Stimulated activated CD8-positive, alpha-beta memory T cell treated with anti-CD3 and anti-CD28 coated beads, Interleukin-2, amount 100 ng/mL, for 1 hour (primary cell): ENCODE results near the gene IPO9.
"Not testable (repeated sequence)": the region's sequence is repeated elsewhere in the genome, so short reads cannot be mapped to it uniquely, and the experiment has no call there.

Experiments
- DNase-seq, 2 donors: peaks; one replicate each; pipeline ENCODE4 v3.0.0-alpha.2; 2020; ENCODE audit warnings: low read depth in 2 of 2

Gene IPO9

DNA sequence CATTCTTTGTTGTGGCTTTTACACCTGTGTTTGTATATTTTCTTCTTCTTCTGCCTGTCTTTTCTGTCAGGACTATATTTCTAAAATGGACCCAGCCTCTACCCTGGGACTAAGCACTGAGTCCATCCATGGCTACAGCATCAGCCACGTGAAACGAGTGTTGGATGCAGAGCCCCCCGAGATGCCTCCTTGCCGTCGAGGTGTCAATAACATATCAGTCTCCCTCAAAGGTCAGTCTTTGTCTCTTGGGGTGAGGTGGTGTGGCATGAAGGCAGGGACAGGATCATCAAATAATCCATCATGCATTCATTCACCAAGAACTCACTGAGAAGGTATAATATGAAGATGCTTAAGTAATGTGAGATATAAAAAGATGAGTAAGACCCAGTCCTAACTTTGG is 19.1 kb upstream of the IPO9 start:
- DNase-seq, result no peak

GRCh38 chr1:201810466-201811216 is 18.3 kb upstream of the IPO9 start:
- no peak for DNase-seq

DNA sequence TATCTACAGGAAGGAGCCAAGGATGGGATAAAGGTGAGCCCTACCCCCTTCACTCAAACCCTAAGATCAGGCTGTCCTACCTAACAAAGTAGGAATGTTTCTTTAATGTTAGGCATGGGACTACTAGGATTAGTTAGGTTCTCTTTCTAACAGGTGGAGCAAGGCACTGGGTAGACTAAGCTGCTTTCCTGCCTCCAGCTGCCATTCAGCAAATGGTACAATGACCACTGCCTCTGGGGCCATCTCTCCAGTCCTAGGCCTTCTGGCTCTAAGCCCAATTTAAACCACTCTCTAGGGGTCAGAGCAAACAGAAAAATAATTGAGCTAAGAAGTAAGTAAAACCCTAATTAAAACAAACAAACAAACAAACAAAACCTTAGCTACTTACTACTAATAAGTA is 15.7 kb upstream of the IPO9 start:
- no peak for DNase-seq

DNA sequence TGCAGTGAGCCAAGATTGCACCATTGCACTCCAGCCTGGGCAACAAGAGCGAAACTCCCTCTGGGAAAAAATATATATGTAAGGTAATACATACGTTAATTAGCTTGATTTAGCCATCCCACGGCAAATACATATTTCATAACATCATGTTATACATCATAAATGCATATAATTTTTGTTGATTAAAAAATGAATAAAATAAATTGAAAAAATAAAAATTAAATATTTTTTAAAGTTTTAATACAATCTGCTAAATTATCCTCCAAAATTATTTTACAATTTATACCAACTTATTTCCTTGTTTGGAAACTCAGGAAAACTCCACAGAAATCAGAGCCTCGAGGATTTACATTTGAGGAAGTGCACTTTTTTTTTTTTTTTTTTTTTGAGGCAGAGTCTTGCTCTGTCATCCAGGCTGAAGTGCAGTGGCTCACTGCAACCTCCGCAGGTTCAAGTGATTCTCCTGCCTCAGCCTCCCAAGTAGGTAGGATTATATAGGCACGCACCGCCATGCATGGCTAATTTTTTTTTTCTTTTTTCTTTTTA is 12.6 kb upstream of the IPO9 start:
- no peak for DNase-seq

GRCh38 chr1:201818971-201819750 is 9.8 kb upstream of the IPO9 start:
- DNase-seq, result no peak

DNA sequence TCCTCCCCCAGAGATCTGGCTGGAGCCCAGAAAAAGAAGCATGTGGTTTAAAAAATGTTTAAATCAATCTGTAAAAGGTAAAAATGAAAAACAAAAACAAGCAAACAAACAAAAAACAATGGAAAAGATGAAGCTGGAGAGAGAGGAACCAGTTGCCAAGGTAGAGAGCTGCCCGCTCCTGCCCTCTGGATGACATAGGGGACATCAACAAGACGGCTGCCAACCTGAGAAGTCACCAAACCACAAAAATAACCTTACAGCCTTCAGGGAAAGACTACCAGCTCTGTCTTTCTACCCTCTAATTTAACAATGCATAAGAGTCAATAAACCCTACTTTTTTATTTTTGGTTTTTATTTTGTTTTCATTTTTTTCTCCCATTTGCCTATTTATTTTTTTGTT is 8.5 kb upstream of the IPO9 start:
- no peak for DNase-seq

- DNase-seq, result no peak
Observed at GRCh38 chr1:201825245-201825644, 3.7 kb upstream of the IPO9 start.

DNA sequence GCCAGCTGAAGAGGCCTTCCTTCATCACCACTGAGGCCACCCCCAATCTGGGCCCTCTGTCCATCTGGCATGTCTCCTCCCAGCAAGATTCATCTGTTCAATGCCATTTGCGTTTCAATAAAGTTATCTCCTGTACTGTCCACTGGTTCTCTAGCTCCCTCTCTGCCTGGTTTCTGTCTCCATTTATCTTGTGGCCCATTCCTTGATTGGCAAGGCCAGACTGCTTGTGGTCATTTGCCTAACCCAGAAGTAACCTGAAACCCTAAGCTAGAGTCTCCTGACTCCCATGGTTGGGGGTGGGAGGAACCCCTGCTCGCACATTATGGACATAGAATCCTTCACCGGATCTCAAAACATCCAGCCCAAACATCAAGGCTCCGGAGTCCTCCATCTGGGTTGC is 2.1 kb upstream of the IPO9 start:
- DNase-seq, result no peak

DNA sequence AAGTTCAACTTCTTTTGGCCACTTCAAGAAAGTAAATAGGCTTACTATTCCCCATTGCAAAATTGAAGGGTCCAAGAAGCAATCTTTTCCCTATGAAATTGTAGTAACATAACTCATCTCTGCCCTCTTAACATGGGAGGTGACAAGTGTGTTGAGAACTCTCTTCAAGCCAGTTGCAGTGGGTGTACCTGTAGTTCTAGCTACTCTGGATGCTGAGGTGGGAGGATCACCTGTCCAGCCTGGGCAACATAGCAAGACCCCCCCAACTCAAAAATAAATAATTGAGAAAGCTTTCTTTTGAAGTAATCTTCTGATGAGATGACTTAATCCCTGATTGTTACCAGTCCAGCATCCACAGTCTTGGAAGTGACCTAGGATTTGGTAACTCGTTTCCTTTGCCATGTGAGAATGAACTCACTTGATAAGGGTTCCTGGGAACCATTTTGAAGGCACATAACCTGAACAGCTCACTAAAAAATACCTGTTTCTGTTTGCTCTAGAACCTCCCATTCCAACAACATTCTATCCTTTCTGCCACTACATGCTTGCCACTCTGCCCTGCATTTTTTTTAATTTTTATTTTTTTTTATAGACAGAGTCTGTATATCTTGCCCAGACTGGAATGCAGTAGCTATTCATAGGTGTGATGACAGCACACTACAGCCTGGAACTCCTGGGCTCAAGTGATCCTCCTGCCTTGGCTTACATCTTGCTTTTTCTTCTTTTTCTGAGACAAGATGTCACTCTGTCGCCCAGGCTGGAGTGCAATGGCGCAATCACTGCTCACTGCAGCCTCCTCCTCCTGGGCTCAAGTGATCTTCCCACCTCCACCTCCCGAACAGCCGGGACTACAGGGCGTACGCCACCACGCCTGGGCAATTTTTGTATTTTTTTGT is 1.4 kb upstream of the IPO9 start:
- no peak for DNase-seq

- DNase-seq, result no peak
Observed at GRCh38 chr1:201828217-201828819, 639 bp upstream of the IPO9 start.

- DNase-seq, result no peak
Observed at GRCh38 chr1:201831371-201831770, 2.4 kb downstream of the IPO9 start.

- DNase-seq, result no peak
Observed at GRCh38 chr1:201834621-201835020, 5.7 kb downstream of the IPO9 start.

DNA sequence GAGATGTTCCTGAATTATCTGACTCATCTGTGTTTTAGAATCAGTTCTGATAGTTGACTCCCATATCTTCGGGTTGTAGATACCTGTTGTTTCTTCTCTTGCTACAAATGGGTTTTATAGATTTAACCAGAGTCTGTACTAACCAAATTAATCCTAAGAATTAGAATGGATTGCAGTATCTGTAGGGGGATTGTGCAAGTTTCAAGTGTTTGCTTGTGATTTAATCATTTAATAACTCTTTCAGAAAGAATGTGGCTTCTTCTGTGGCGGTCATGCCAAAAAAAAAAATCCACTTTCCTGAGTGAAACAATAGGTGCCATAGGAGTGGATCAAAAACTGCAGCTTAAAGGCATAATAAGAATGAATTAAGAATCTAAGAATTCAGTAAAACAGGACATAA is 9.4 kb downstream of the IPO9 start:
- DNase-seq, result no peak

DNA sequence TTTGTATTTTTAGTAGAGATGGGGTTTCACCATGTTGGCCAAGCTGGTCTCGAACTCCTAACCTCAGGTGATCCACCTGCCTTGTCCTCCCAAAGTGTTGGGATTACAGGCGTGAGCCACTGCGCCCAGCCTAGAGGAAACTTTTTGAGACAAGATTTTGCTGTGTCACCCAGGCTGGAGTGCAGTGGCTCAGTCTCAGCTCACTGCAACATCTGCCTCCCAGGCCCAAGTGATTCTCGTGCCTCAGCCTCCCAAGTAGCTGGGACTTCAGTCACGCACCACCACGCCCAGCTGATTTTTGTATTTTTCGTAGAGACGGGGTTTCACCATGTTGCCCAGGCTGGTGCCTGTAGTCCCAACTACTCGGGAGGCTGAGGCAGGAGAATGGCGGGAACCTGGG is 10.1 kb downstream of the IPO9 start:
- not testable (repeated sequence) for DNase-seq

DNA sequence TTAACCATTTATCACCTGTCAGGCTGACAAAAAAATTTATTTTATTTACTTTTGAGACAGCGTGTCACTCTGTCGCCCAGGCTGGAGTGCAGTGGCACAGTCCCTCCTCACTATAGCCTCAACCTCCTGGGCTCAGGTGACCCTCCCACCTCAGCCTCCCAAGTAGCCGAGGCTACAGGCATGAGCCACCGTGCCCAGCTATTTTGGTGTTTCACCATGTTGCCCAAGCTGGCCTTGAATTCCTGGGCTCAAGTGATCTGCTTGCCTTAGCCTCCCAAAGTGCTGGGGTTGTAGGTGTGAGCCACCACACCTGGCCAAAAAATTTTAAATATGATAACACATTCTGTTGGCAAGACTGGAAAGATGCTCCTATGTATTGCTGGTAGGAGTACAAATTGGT is 11.1 kb downstream of the IPO9 start:
- DNase-seq, result no peak

DNA sequence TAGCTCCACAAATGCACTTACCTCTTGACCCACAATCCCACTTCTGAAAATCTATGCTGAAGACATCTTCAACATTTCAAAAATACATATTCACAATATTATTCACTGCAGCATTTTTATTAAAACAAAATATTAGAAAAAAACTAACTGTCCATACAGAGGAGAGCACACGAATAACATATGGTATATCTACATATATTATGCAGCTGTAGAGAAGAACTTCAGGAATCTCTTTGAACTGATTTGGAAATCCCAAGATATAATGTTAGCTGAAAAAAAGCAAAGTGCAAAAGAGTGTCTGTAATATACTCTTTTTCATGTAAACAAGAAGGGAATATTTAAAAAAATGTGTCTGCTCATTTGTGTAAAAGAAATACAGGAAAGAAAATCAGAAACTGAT is 11.5 kb downstream of the IPO9 start:
- no peak for DNase-seq

GRCh38 chr1:201841265-201841912 is 12.4 kb downstream of the IPO9 start:
- DNase-seq, result no peak

- no peak for DNase-seq
Observed at GRCh38 chr1:201842472-201843027, 13.6 kb downstream of the IPO9 start.

- DNase-seq, result no peak
Observed at GRCh38 chr1:201845331-201846083, 16.6 kb downstream of the IPO9 start.

GRCh38 chr1:201847150-201847549 is 18.2 kb downstream of the IPO9 start:
- DNase-seq, result no peak
